GM23338 (cell line): ENCODE data around the gene TOR1B. TPM values are rescaled to one million over a fixed set of nuclear protein-coding genes. Genes with fewer than 3 reads are reported as not detected.

Experiments
- ATAC-seq: fragments of 200-7000 bp; cut with Tn5 transposase; 3 replicates; pipeline ENCODE4 v1.9.1; 2020
- DNase-seq: peaks from one replicate; pipeline ENCODE4 v3.0.0-alpha.2; 2015; ENCODE audit warnings: low spot score
- H2AFZ ChIP-seq: fragments of 200-600 bp; sonication (generic); 2 replicates; pipeline ENCODE4 v1.8.0; 2016; ENCODE audit warnings: antibody characterized with exemption, mild to moderate bottlenecking, moderate library complexity
- H3F3A ChIP-seq: fragments of 200-600 bp; sonication (generic); replicated peaks from 2 replicates; pipeline ENCODE4 v1.8.0; 2017; ENCODE audit warnings: antibody characterized with exemption, mixed run types, low read depth
- H3K27ac ChIP-seq: fragments of 200-600 bp; sonication (generic); 2 replicates; pipeline ENCODE4 v1.6.1; 2016; ENCODE audit warnings: low read depth
- H3K27me3 ChIP-seq: fragments of 200-600 bp; sonication (generic); 2 replicates; pipeline ENCODE4 v1.8.0; 2016; ENCODE audit warnings: mild to moderate bottlenecking, mixed run types, moderate library complexity; ENCODE audit not compliant: insufficient read depth
- H3K36me3 ChIP-seq: fragments of 200-600 bp; sonication (generic); 2 replicates; pipeline ENCODE4 v1.8.0; 2016; ENCODE audit warnings: mild to moderate bottlenecking; ENCODE audit not compliant: insufficient read depth
- H3K4me1 ChIP-seq: fragments of 200-600 bp; sonication (generic); 2 replicates; pipeline ENCODE4 v1.8.0; 2016; ENCODE audit warnings: mild to moderate bottlenecking, moderate library complexity; ENCODE audit not compliant: insufficient read depth
- H3K4me2 ChIP-seq: fragments of 200-600 bp; sonication (generic); 2 replicates; pipeline ENCODE4 v1.7.1; 2017; ENCODE audit warnings: mixed run types
- H3K4me3 ChIP-seq: fragments of 200-600 bp; sonication (generic); 2 replicates; pipeline ENCODE4 v1.6.1; 2016; ENCODE audit warnings: mixed run types
- H3K79me2 ChIP-seq: fragments of 200-600 bp; sonication (generic); replicated peaks from 2 replicates; pipeline ENCODE4 v1.8.0; 2017; ENCODE audit warnings: mild to moderate bottlenecking; ENCODE audit not compliant: insufficient read depth
- H3K9me2 ChIP-seq: fragments of 200-600 bp; sonication (generic); 2 replicates; pipeline ENCODE4 v1.8.0; 2017; ENCODE audit not compliant: insufficient read depth
- H4K20me1 ChIP-seq: fragments of 200-600 bp; sonication (generic); replicated peaks from 2 replicates; pipeline ENCODE4 v1.8.0; 2017; ENCODE audit warnings: mild to moderate bottlenecking; ENCODE audit not compliant: insufficient read depth
- H3K27ac Mint-ChIP-seq: 2 replicates; pipeline ENCODE4 v1.8.0; 2020; ENCODE audit warnings: inconsistent platforms, mild to moderate bottlenecking, moderate library complexity, mixed read lengths
- H3K27me3 Mint-ChIP-seq: 3 replicates; pipeline ENCODE4 v1.8.0; 2022; ENCODE audit warnings: low read depth, mild to moderate bottlenecking, moderate library complexity, mixed read lengths, inconsistent platforms; ENCODE audit not compliant: insufficient read depth, poor library complexity
- H3K36me3 Mint-ChIP-seq: 3 replicates; pipeline ENCODE4 v1.8.0; 2021; ENCODE audit warnings: low read depth, mild to moderate bottlenecking, inconsistent platforms, moderate library complexity, mixed read lengths
- H3K4me1 Mint-ChIP-seq: 3 replicates; pipeline ENCODE4 v1.8.0; 2020; ENCODE audit warnings: mild to moderate bottlenecking, inconsistent platforms, mixed read lengths
- H3K4me3 Mint-ChIP-seq: 3 replicates; pipeline ENCODE4 v1.8.0; 2021; ENCODE audit warnings: moderate library complexity, mild to moderate bottlenecking, inconsistent platforms, mixed read lengths
- H3K9me3 Mint-ChIP-seq: 3 replicates; pipeline ENCODE4 v1.8.0; 2020; ENCODE audit warnings: moderate library complexity, mild to moderate bottlenecking, inconsistent platforms, mixed read lengths
- CREB1 ChIP-seq: fragments of 250-450 bp; sonication (Bioruptor Pico); IDR thresholded peaks from 2 replicates; pipeline ENCODE4 v1.5.0; 2020; ENCODE audit warnings: low read depth, mild to moderate bottlenecking, moderate library complexity
- EZH2phosphoT487 ChIP-seq: fragments of 200-600 bp; sonication (generic); IDR thresholded peaks from one replicate; pipeline ENCODE4 v1.8.1; 2018; ENCODE audit warnings: antibody characterized with exemption; ENCODE audit not compliant: unreplicated experiment
- JUNB ChIP-seq: IDR thresholded peaks from one replicate; pipeline ENCODE4 v1.6.1; 2016; ENCODE audit warnings: antibody characterized with exemption; ENCODE audit not compliant: unreplicated experiment
- NANOG ChIP-seq: IDR thresholded peaks from 2 replicates; pipeline ENCODE4 v1.6.1; 2016; ENCODE audit warnings: antibody characterized with exemption, borderline replicate concordance
- STAT1 ChIP-seq: IDR thresholded peaks from one replicate; pipeline ENCODE4 v1.6.1; 2016; ENCODE audit warnings: antibody characterized with exemption; ENCODE audit not compliant: unreplicated experiment
- ZNF331 ChIP-seq: fragments of 250-450 bp; sonication (Bioruptor Pico); IDR thresholded peaks from 2 replicates; pipeline ENCODE4 v1.5.0; 2020; ENCODE audit warnings: low read depth, mild to moderate bottlenecking, moderate library complexity
- polyA plus RNA-seq: library from polyadenylated mRNA; unstranded; fragments of >200 nt; fragmentation: Nextera tagmentation; extraction: Ambion mirVana; gene quantifications from 2 replicates; pipeline ENCODE4 v1.2.1, GENCODE V29; 2016
- total RNA-seq: library from RNA; depleted of rRNA; stranded (reverse); fragments of >200 nt; shearing (Covaris generic); gene quantifications from 2 replicates; pipeline ENCODE4 v1.2.3, GENCODE V29; 2014
- TF ChIP-seq, protein P1 (sequence below), 2 experiments: fragments of 200-600 bp in 1 of 2; sonication (generic) in 1 of 2; conservative IDR thresholded peaks; 2 replicates each; pipeline versions ENCODE4 v1.5.1 to v1.6.1; 2016 to 2017; ENCODE audit warnings: antibody characterized with exemption in 2 of 2, low read depth in 2 of 2, mild to moderate bottlenecking in 2 of 2, moderate library complexity in 1 of 2
- TF ChIP-seq, protein P2 (sequence below): fragments of 250-450 bp; sonication (Bioruptor Pico); IDR thresholded peaks from 2 replicates; pipeline ENCODE4 v1.5.0; 2020; ENCODE audit warnings: mild to moderate bottlenecking, moderate library complexity

Gene TOR1B
- total and polyA plus RNA-seq, 2 experiments from 2014 or later: 10.6 to 42.4 TPM

DNA sequence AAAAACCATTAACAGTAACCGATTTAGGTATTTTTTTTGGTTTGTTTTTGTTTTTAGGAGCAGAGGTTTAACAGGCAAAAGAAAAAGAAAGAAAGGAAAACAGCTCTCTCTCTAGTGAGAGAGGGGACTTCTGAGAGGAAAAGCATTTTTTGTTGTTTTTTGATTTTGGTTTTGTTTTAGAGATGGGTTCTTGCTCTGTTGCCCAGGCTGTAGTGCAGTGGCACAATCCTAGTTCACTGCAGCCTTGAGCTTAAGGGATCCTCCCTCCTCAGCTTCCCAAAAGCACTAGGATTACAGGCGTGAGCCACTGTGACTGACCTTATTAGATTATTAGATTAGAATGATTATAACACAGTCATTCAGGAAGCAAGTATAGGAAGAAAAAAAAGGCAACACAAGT lies 42.4 kb downstream of the TOR1B start (continued):
- TF ChIP-seq, protein P1, sequence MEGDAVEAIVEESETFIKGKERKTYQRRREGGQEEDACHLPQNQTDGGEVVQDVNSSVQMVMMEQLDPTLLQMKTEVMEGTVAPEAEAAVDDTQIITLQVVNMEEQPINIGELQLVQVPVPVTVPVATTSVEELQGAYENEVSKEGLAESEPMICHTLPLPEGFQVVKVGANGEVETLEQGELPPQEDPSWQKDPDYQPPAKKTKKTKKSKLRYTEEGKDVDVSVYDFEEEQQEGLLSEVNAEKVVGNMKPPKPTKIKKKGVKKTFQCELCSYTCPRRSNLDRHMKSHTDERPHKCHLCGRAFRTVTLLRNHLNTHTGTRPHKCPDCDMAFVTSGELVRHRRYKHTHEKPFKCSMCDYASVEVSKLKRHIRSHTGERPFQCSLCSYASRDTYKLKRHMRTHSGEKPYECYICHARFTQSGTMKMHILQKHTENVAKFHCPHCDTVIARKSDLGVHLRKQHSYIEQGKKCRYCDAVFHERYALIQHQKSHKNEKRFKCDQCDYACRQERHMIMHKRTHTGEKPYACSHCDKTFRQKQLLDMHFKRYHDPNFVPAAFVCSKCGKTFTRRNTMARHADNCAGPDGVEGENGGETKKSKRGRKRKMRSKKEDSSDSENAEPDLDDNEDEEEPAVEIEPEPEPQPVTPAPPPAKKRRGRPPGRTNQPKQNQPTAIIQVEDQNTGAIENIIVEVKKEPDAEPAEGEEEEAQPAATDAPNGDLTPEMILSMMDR (conservative IDR thresholded peaks at IDR 0.05; ENCODE audit: low read depth in 2 of 2): no peak
- no peak for TF ChIP-seq JUNB

DNA sequence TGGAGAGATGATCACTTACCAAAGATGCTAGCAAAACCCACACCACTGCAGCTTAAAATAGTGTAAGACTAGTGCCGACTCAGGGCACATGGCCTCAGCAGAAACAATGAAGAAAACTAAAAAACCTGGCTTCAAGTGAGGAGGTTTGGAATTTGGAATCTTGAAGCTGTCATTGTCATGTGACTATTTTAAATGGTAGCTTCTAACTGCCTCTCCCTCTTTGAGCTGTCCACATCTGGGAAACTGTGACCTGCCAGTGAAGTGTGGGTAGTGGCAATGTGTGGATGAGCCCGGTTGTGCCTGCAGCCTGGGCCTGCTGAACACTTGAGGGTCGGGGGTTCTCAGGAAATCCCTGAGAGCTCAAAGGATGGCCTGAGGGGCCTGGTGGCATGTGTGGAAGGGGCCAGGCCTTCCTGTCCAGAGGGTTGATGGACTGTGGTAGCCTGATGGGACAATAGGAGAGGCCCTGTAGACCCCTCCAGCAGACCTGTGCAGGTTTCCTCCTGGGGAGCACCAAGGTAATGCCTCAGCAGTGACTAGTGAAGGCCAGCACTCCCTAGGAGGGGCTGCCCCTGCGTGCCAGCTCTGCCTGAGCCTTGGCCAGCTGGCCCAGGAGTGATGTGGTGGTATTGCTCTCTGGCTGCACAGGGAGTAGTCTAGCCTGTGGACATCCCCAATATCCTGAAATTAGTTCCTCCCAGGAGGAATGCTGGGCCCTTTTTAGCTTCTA lies 45.9 kb downstream of the TOR1B start:
- Mint-ChIP-seq H3K36me3 (peaks cover 4% of the 10 kb centered on the region; the same call in 1 of the 3 replicates), H3K9me3 (no peaks in the 10 kb centered on the region)

More for the DNA sequence above, 45.9 kb downstream of the TOR1B start:
- no peaks in the 10 kb centered on the region for H3K27me3 ChIP-seq
- Mint-ChIP-seq H3K4me3 (no peak overlapping the region), H3K27ac (no peak overlapping the region), H3K4me1 (no peaks in the 10 kb centered on the region), H3K27me3 (peaks cover 3% of the 10 kb centered on the region)
- H3K4me2 ChIP-seq: no peak overlapping the region
- no peaks in the 10 kb centered on the region for H3K36me3 ChIP-seq
- H2AFZ ChIP-seq: no peak overlapping the region
- H3K9me2 ChIP-seq: no peaks in the 10 kb centered on the region
- H3K4me1 ChIP-seq: no peaks in the 10 kb centered on the region
- TF ChIP-seq, protein P2, sequence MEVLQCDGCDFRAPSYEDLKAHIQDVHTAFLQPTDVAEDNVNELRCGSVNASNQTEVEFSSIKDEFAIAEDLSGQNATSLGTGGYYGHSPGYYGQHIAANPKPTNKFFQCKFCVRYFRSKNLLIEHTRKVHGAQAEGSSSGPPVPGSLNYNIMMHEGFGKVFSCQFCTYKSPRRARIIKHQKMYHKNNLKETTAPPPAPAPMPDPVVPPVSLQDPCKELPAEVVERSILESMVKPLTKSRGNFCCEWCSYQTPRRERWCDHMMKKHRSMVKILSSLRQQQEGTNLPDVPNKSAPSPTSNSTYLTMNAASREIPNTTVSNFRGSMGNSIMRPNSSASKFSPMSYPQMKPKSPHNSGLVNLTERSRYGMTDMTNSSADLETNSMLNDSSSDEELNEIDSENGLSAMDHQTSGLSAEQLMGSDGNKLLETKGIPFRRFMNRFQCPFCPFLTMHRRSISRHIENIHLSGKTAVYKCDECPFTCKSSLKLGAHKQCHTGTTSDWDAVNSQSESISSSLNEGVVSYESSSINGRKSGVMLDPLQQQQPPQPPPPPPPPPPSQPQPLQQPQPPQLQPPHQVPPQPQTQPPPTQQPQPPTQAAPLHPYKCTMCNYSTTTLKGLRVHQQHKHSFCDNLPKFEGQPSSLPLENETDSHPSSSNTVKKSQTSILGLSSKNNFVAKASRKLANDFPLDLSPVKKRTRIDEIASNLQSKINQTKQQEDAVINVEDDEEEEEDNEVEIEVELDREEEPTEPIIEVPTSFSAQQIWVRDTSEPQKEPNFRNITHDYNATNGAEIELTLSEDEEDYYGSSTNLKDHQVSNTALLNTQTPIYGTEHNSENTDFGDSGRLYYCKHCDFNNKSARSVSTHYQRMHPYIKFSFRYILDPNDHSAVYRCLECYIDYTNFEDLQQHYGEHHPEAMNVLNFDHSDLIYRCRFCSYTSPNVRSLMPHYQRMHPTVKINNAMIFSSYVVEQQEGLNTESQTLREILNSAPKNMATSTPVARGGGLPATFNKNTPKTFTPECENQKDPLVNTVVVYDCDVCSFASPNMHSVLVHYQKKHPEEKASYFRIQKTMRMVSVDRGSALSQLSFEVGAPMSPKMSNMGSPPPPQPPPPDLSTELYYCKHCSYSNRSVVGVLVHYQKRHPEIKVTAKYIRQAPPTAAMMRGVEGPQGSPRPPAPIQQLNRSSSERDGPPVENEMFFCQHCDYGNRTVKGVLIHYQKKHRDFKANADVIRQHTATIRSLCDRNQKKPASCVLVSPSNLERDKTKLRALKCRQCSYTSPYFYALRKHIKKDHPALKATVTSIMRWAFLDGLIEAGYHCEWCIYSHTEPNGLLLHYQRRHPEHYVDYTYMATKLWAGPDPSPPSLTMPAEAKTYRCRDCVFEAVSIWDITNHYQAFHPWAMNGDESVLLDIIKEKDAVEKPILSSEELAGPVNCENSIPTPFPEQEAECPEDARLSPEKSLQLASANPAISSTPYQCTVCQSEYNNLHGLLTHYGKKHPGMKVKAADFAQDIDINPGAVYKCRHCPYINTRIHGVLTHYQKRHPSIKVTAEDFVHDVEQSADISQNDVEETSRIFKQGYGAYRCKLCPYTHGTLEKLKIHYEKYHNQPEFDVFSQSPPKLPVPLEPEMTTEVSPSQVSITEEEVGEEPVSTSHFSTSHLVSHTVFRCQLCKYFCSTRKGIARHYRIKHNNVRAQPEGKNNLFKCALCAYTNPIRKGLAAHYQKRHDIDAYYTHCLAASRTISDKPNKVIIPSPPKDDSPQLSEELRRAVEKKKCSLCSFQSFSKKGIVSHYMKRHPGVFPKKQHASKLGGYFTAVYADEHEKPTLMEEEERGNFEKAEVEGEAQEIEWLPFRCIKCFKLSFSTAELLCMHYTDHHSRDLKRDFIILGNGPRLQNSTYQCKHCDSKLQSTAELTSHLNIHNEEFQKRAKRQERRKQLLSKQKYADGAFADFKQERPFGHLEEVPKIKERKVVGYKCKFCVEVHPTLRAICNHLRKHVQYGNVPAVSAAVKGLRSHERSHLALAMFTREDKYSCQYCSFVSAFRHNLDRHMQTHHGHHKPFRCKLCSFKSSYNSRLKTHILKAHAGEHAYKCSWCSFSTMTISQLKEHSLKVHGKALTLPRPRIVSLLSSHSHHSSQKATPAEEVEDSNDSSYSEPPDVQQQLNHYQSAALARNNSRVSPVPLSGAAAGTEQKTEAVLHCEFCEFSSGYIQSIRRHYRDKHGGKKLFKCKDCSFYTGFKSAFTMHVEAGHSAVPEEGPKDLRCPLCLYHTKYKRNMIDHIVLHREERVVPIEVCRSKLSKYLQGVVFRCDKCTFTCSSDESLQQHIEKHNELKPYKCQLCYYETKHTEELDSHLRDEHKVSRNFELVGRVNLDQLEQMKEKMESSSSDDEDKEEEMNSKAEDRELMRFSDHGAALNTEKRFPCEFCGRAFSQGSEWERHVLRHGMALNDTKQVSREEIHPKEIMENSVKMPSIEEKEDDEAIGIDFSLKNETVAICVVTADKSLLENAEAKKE (CRISPR knock-in tag): no peak
- TF ChIP-seq CREB1 (no peak), NANOG (no peak), STAT1 (no peak), EZH2phosphoT487 (no peak), JUNB (no peak), ZNF331 (CRISPR knock-in tag) (no peak)
- H4K20me1 ChIP-seq: no peaks in the 10 kb centered on the region; the same call in 1 of the 2 replicates
- ATAC-seq: no peak
- H3K27ac ChIP-seq: no peak overlapping the region
- DNase-seq: no peak
- H3F3A ChIP-seq: no peaks in the 10 kb centered on the region
- no peak overlapping the region for H3K4me3 ChIP-seq
- H3K79me2 ChIP-seq: no peaks in the 10 kb centered on the region
